Sigmoid colon (tissue), 7 donors: ENCODE data around the gene KY. TPM values are rescaled to one million over a fixed set of nuclear protein-coding genes. Genes with fewer than 3 reads are reported as not detected.

Experiments
- DNase-seq: peaks from one replicate; pipeline ENCODE4 v3.0.0-alpha.2; 2019
- H3K27ac ChIP-seq, 4 donors: fragments of 200-600 bp; sonication (generic); one replicate each; pipeline ENCODE4 v1.5.1; 2016 to 2019; ENCODE audit warnings: mild to moderate bottlenecking in 1 of 4
- H3K27me3 ChIP-seq, 3 donors: fragments of 200-600 bp; sonication (generic); one replicate each; pipeline ENCODE4 v1.5.1; 2019; ENCODE audit warnings: mild to moderate bottlenecking in 1 of 3
- H3K36me3 ChIP-seq, 4 donors: fragments of 200-600 bp; sonication (generic); one replicate each; pipeline ENCODE4 v1.5.1; 2016 to 2019
- H3K4me1 ChIP-seq, 4 donors: fragments of 200-600 bp; sonication (generic); one replicate each; pipeline ENCODE4 v1.5.1; 2017 to 2019
- H3K4me3 ChIP-seq, 4 donors: fragments of 200-600 bp; sonication (generic); one replicate each; pipeline ENCODE4 v1.5.1; 2017 to 2019; ENCODE audit warnings: mild to moderate bottlenecking in 2 of 4, moderate library complexity in 1 of 4
- H3K9me3 ChIP-seq, 4 donors: fragments of 200-600 bp in 3 of 4; sonication (generic) in 3 of 4; one replicate each; pipeline versions ENCODE4 v1.5.1 to v1.6.1; 2013 to 2019
- EP300 ChIP-seq, 4 donors: sonication (generic); formaldehyde crosslinking; IDR thresholded peaks; one replicate each; pipeline ENCODE4 v1.6.1; 2017; ENCODE audit warnings: antibody characterized with exemption in 4 of 4
- POLR2A ChIP-seq, 2 donors: fragments of 450-650 bp; IDR thresholded peaks; one replicate each; pipeline ENCODE4 v1.6.1; 2016; ENCODE audit warnings: antibody characterized with exemption in 2 of 2, mild to moderate bottlenecking in 2 of 2, moderate library complexity in 2 of 2
- POLR2AphosphoS5 ChIP-seq, 4 donors: sonication (generic); formaldehyde crosslinking; IDR thresholded peaks; one replicate each; pipeline ENCODE4 v1.6.1; 2017; ENCODE audit warnings: antibody characterized with exemption in 4 of 4
- WGBS, 2 donors: extraction: QIAGEN DNeasy Blood & Tissue Kit; methylation state at CpG; one replicate each; pipeline ENCODE4 v1.1.7; 2013; 5-methylcytosine and 5-hydroxymethylcytosine counted together
- intact Hi-C: fragments of 100-400 bp; cut with DNase I; formaldehyde crosslinking; loops from one replicate; pipeline ENCODE4 v1.15.1; 2023
- polyA plus RNA-seq, 3 donors: library from polyadenylated mRNA; stranded (reverse); fragments of 200-250 nt; gene quantifications; one replicate each; pipeline ENCODE4 v1.2.3, GENCODE V29; 2013
- total RNA-seq, 4 donors: library from RNA; depleted of rRNA; stranded (reverse); fragments of >200 nt; gene quantifications; one replicate each; pipeline ENCODE4 v1.1.0, GENCODE V29; 2016
- TF ChIP-seq, protein P1 (sequence below), 4 experiments: fragments of 450-650 bp in 3 of 4; fragments of 200-600 bp in 1 of 4; IDR thresholded peaks; one replicate each; pipeline ENCODE4 v1.5.1; 2016 to 2019; ENCODE audit warnings: antibody characterized with exemption in 4 of 4, mild to moderate bottlenecking in 3 of 4, moderate library complexity in 2 of 4
- donor health status: healthy with polysubstance abuse.
- donor health status: Bipolar disorder and iron deficiency.
- donor health status: healthy.

KY gene
- total and polyA plus RNA-seq, 7 donors = 0.13 to 3.9 (median 3.0) TPM; not detected in 2

DNA sequence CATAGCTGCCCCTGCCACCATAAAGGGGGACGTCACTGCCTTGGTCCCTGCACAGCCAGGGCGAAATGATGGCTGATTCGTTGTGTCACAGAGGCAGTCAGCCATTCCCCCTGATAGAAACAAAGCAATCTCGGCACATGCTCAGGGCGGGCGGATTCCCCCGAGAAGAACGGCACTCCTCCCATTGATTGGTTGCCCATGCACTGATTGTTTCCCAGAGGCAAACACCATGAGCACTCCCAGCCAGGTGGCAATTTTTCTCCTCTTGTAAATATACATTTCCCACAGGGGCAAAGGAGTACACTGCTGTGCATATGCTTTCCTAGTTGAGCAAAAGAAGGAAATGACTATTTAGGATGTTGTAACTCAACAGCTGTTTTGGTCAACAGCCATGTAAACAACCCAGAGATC, 56.5 kb downstream of the KY start:
- no peak for DNase-seq
- 44 to 77% methylated on average over 8 of the region's 8 CpGs for WGBS, 2 donors
- Histone ChIP-seq H3K27me3 (no peaks in the 10 kb centered on the region), H3K36me3 (no peaks in the 10 kb centered on the region), H3K27ac (no peak overlapping the region), H3K4me3 (no peak overlapping the region), H3K9me3 (no peaks in the 10 kb centered on the region), H3K4me1 (no peaks in the 10 kb centered on the region)
- TF ChIP-seq POLR2AphosphoS5 (IDR thresholded peaks at IDR 0.05) (no peak), POLR2A (IDR thresholded peaks at IDR 0.05) (no peak), EP300 (IDR thresholded peaks at IDR 0.05) (no peak)
- TF ChIP-seq, protein P1, sequence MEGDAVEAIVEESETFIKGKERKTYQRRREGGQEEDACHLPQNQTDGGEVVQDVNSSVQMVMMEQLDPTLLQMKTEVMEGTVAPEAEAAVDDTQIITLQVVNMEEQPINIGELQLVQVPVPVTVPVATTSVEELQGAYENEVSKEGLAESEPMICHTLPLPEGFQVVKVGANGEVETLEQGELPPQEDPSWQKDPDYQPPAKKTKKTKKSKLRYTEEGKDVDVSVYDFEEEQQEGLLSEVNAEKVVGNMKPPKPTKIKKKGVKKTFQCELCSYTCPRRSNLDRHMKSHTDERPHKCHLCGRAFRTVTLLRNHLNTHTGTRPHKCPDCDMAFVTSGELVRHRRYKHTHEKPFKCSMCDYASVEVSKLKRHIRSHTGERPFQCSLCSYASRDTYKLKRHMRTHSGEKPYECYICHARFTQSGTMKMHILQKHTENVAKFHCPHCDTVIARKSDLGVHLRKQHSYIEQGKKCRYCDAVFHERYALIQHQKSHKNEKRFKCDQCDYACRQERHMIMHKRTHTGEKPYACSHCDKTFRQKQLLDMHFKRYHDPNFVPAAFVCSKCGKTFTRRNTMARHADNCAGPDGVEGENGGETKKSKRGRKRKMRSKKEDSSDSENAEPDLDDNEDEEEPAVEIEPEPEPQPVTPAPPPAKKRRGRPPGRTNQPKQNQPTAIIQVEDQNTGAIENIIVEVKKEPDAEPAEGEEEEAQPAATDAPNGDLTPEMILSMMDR (IDR thresholded peaks at IDR 0.05) = no peak
- intact Hi-C loops = no loop called here

GRCh38 chr3:134592806-134593205, 58.0 kb downstream of the KY start:
- H3K36me3 ChIP-seq = no peaks in the 10 kb centered on the region
- H3K27me3 ChIP-seq = no peaks in the 10 kb centered on the region
- no peak for TF ChIP-seq POLR2A (IDR thresholded peaks at IDR 0.05)
- TF ChIP-seq, protein P1 (IDR thresholded peaks at IDR 0.05) = no peak
- TF ChIP-seq POLR2AphosphoS5 (IDR thresholded peaks at IDR 0.05) = no peak
- TF ChIP-seq EP300 (IDR thresholded peaks at IDR 0.05) = no peak
- no peaks in the 10 kb centered on the region for H3K9me3 ChIP-seq
- no peak overlapping the region for H3K27ac ChIP-seq
- intact Hi-C loops = no loop called here
- H3K4me3 ChIP-seq = no peak overlapping the region
- DNase-seq = no peak
- 90 to 91% methylated on average over 5 of the region's 5 CpGs for WGBS, 2 donors
- no peaks in the 10 kb centered on the region for H3K4me1 ChIP-seq

GRCh38 chr3:134590766-134591165, 60.1 kb downstream of the KY start:
- Histone ChIP-seq H3K9me3 (no peaks in the 10 kb centered on the region), H3K27me3 (no peaks in the 10 kb centered on the region), H3K4me3 (no peak overlapping the region), H3K4me1 (no peaks in the 10 kb centered on the region), H3K27ac (no peak overlapping the region), H3K36me3 (no peaks in the 10 kb centered on the region)
- no peak for DNase-seq
- intact Hi-C loops = no loop called here
- TF ChIP-seq EP300 (IDR thresholded peaks at IDR 0.05) (no peak), POLR2AphosphoS5 (IDR thresholded peaks at IDR 0.05) (no peak), POLR2A (IDR thresholded peaks at IDR 0.05) (no peak)
- TF ChIP-seq, protein P1 (IDR thresholded peaks at IDR 0.05) = no peak

- Histone ChIP-seq H3K4me1 (no peaks in the 10 kb centered on the region), H3K27me3 (no peaks in the 10 kb centered on the region), H3K9me3 (no peaks in the 10 kb centered on the region), H3K27ac (no peak overlapping the region), H3K4me3 (no peak overlapping the region), H3K36me3 (no peaks in the 10 kb centered on the region)
- 42 to 71% methylated on average over 3 of the region's 3 CpGs for WGBS, 2 donors
- no peak for DNase-seq
- no peak for TF ChIP-seq POLR2A (IDR thresholded peaks at IDR 0.05)
- intact Hi-C loops = no loop called here
Observed at GRCh38 chr3:134579141-134579665, 71.6 kb downstream of the KY start.

GRCh38 chr3:134576831-134577230, 74.0 kb downstream of the KY start:
- TF ChIP-seq, protein P1 (IDR thresholded peaks at IDR 0.05) = no peak
- TF ChIP-seq POLR2AphosphoS5 (IDR thresholded peaks at IDR 0.05) (no peak), EP300 (IDR thresholded peaks at IDR 0.05) (no peak), POLR2A (IDR thresholded peaks at IDR 0.05) (no peak)
- intact Hi-C loops = no loop called here
- H3K27me3 ChIP-seq = no peaks in the 10 kb centered on the region
- WGBS, 2 donors = 20 to 68% methylated on average over 3 of the region's 3 CpGs
- no peaks in the 10 kb centered on the region for H3K36me3 ChIP-seq
- H3K27ac ChIP-seq = no peak overlapping the region
- H3K4me3 ChIP-seq = no peak overlapping the region
- no peaks in the 10 kb centered on the region for H3K4me1 ChIP-seq
- peaks cover 0 to 5% (median 0%) of the 10 kb centered on the region in 4 donors for H3K9me3 ChIP-seq
- DNase-seq = no peak
